ENCODE results near the gene ABCB8. TPM values are rescaled to one million over a fixed set of nuclear protein-coding genes. Genes with fewer than 3 reads are reported as not detected.
A peak's percentile ranks its signal among the peaks of the same experiment; 100 is the strongest.

The ABCB8 gene
- total and polyA plus RNA-seq, 2 of the 4 experiments (the other 2 are of a cell fraction): 16.3 to 26.8 TPM

DNA sequence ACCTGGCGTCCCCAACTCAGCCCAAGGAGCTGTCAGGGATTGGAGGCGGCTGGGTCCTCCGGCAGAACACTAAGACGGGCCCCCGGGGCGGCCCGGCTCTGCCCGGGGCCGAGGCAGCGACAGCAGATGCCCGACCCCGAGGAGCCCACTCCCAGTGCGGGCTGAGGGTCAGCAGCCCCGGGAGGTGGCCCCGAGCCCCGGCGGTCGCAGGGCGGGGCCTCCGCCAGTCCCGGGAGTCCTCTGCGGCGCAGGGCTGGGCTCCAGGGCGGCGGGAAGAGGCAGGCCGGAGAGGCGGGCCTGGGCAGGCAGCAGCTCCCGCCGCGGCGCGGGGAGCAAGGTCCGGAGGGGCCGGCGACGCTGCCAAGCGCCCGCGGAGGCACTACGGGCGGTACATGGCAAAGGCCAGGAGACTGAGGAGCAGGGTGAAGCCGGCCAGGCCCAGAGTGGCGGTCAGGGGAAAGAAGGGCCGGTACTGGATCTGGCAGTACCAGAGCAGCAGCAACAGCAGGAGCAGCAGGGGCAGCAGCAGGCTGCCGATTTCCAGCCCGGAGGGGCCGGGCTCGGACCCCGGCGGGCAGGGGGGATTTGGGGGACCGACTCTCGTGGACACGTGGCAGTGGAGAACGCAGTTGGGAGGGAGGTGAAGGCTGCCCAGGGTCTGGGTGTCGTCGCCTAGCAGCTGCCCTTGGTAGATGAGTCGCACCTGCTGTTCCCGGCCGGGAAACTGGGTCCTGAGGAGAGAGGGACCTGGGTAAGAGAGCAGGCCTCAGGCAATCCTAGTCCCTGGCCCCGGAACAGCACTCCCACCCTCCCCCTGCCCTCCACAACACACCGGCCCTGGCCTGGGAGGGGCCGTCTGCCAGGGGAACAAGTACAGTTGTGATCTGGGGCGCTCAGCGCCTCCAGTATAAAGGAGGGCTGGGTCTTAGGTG is 53.2 kb downstream of the ABCB8 start:
- intact Hi-C loops (cut with micrococcal nuclease) (loop anchor here (2.0 kb wide), 1 partner anchor 23 kb away; the partner anchor contains the start of gene SLC4A2), in situ Hi-C loops (cut with MboI; ENCODE audit: low sequenced_read_pairs) (no loop called here), dilution Hi-C loops (cut with HindIII; ENCODE audit: low sequenced_read_pairs, unreplicated experiment) (no loop called here)
- TF ChIP-seq BHLHE40 (IDR thresholded peaks at IDR 0.05; ENCODE audit: low read depth, low read length): no peak
- BruUV-seq (replicated peaks): no TSS peak
- no peak overlapping the region for H3K4me3 ChIP-seq (ENCODE audit: insufficient read depth, low read depth, low read length)
- peak overlapping the region; percentile 84 for H2AFZ ChIP-seq (replicated peaks; ENCODE audit: low read length, poor library complexity)
- 0 out of 3 replicates have a peak overlapping the region, but pooled peaks have one; percentile 61 for H2BK15ac ChIP-seq (ENCODE audit: low read depth, low read length)
- peak overlapping the region; percentile 37; the same call in 1 of the 2 replicates for H3K14ac ChIP-seq (replicated peaks; ENCODE audit: low read depth, low read length)
- ChIA-PET CTCF (no interaction called here), POLR2A (ENCODE audit: unreplicated experiment) (interaction anchor here (0.5 to 1.0 kb wide), 2 partner anchors 13 to 19 kb away, joined by 3 to 7 read pairs; no protein-coding TSS in a partner anchor)
- peaks cover 11% of the 10 kb centered on the region; the same call in 1 of the 2 replicates for H4K20me1 ChIP-seq (ENCODE audit: insufficient read depth, low read length)
- H2BK5ac ChIP-seq (ENCODE audit: low read depth, low read length, poor library complexity, severe bottlenecking): peak overlapping the region; percentile 42
- peak overlapping the region; percentile 89 for H3K4ac ChIP-seq (ENCODE audit: low read depth, low read length)
- peaks cover 16% of the 10 kb centered on the region; the same call in 1 of the 2 replicates for H3K36me3 ChIP-seq (ENCODE audit: control insufficient read depth, insufficient read depth, low read length)
- H4K91ac ChIP-seq (ENCODE audit: insufficient read depth, low read depth, low read length): peak overlapping the region; percentile 89
- DNase-seq (no peak), ATAC-seq (ENCODE audit: low read depth) (peak; percentile 0)
- no peak overlapping the region for H4K5ac ChIP-seq (ENCODE audit: low read depth, low read length)
- H3K4me1 ChIP-seq (ENCODE audit: control insufficient read depth, insufficient read depth, low read length): peaks cover 25% of the 10 kb centered on the region
- peaks cover 6% of the 10 kb centered on the region; the same call in 1 of the 2 replicates for H3K9me1 ChIP-seq (ENCODE audit: insufficient read depth, low read length)
- no peak overlapping the region for H2BK20ac ChIP-seq (ENCODE audit: low read depth, low read length)
- no peak overlapping the region for H3K18ac ChIP-seq (ENCODE audit: low read depth, low read length)
- peak overlapping the region; percentile 55 to 89; a peak in 2 of 4 replicates for H4K8ac ChIP-seq (ENCODE audit: low read depth in 2 of 2, low read length in 2 of 2)
- no peak overlapping the region; the same call in 1 of the 2 replicates for H2BK120ac ChIP-seq (ENCODE audit: low read depth, low read length)
- peak overlapping the region; percentile 48 for H3K9ac ChIP-seq (ENCODE audit: low read depth, low read length)
- WGBS, 2 experiments (ENCODE audit: extremely low coverage in 2 of 2, insufficient read length in 1 of 2): 8% methylated on average over 28 of the region's 64 CpGs; no CpG with 5 or more reads in 1 of the 2 experiments
- peak overlapping the region; percentile 62 for H3K27ac ChIP-seq (ENCODE audit: insufficient read depth, low read length)
- no peaks in the 10 kb centered on the region for H3K9me3 ChIP-seq (ENCODE audit: control insufficient read depth, insufficient read depth, low read length)
- H3K56ac ChIP-seq (ENCODE audit: extremely low read depth, insufficient read depth, low read length): peak overlapping the region; percentile 51; the same call in 1 of the 2 replicates
- peak overlapping the region; percentile 71; the same call in 1 of the 2 replicates for H3K4me2 ChIP-seq (ENCODE audit: low read depth, low read length)
- peaks cover 12 to 53% of the 10 kb centered on the region in 2 experiments; a peak in 3 of 4 replicates for H3K79me1 ChIP-seq (ENCODE audit: low read depth in 1 of 2, low read length in 2 of 2)
- 0 out of 2 replicates have a peak overlapping the region, but pooled peaks have one; percentile 70 for H3K23ac ChIP-seq (ENCODE audit: low read depth, low read length)
- peak overlapping the region; percentile 90 for H2AK9ac ChIP-seq (replicated peaks; ENCODE audit: low read depth, low read length, poor library complexity)
- no peaks in the 10 kb centered on the region for H3K27me3 ChIP-seq (ENCODE audit: control insufficient read depth, insufficient read depth, low read length)
- H2AK5ac ChIP-seq (ENCODE audit: low read depth, low read length): peak overlapping the region; percentile 80
